ENCODE data around the gene MRAP2. TPM values are rescaled to one million over a fixed set of nuclear protein-coding genes. Genes with fewer than 3 reads are reported as not detected.

Gene MRAP2
- total RNA-seq, 1 experiment from 2014 or later = 4.9 TPM

DNA sequence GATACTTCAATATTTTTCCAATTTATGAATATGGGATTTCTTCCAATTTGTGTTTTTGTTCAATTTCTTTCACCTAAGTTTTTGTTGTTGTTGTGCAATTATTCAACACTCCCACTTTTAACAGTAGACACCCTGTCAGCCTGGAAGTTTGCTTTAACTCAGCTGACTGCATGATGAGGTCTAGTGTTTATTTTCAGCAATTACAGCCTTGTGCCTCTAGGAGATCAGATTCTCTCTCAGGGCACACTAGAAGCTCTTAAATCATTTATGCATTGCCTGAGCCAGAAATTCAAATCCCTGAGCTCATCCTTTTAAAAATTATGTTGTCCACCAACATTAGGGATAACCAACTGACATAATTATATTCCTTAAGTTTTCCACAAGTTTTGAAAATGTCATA lies 85.7 kb downstream of the MRAP2 start:
- no peaks in the 10 kb centered on the region; the same call in 1 of the 2 replicates for H3K4me1 Mint-ChIP-seq
- no peaks in the 10 kb centered on the region; the same call in 1 of the 2 replicates for H3K27me3 Mint-ChIP-seq (ENCODE audit: low read depth)
- CTCF ChIA-PET = no interaction called here
- POLR2A ChIA-PET = no interaction called here
- H3K4me3 Mint-ChIP-seq = no peak overlapping the region
- ATAC-seq (peak; percentile 65), DNase-seq (ENCODE audit: low spot score) (no peak)
- no peak overlapping the region for H3K27ac Mint-ChIP-seq
- H3K9me3 Mint-ChIP-seq = peaks cover 25% of the 10 kb centered on the region
- H3K36me3 Mint-ChIP-seq = peaks cover 8% of the 10 kb centered on the region
- no peak for TF ChIP-seq ZNF317 (CRISPR knock-in tag; IDR thresholded peaks at IDR 0.05; ENCODE audit: borderline replicate concordance, low read depth)
- TF ChIP-seq, protein P1, sequence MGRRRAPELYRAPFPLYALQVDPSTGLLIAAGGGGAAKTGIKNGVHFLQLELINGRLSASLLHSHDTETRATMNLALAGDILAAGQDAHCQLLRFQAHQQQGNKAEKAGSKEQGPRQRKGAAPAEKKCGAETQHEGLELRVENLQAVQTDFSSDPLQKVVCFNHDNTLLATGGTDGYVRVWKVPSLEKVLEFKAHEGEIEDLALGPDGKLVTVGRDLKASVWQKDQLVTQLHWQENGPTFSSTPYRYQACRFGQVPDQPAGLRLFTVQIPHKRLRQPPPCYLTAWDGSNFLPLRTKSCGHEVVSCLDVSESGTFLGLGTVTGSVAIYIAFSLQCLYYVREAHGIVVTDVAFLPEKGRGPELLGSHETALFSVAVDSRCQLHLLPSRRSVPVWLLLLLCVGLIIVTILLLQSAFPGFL (CRISPR knock-in tag; IDR thresholded peaks at IDR 0.05; ENCODE audit: borderline replicate concordance) = no peak
- TF ChIP-seq SMAD3 (CRISPR knock-in tag; IDR thresholded peaks at IDR 0.05; ENCODE audit: borderline replicate concordance) = no peak
- no peak for TF ChIP-seq ZSCAN18 (CRISPR knock-in tag; IDR thresholded peaks at IDR 0.05)
- TF ChIP-seq KAT7 (CRISPR knock-in tag; IDR thresholded peaks at IDR 0.05; ENCODE audit: borderline replicate concordance) = no peak
- no peak for TF ChIP-seq EMX1 (CRISPR knock-in tag; IDR thresholded peaks at IDR 0.05)
- no peak for TF ChIP-seq ZNF423 (CRISPR knock-in tag; IDR thresholded peaks at IDR 0.05)
- TF ChIP-seq USF1 (CRISPR knock-in tag; IDR thresholded peaks at IDR 0.05) = no peak
- TF ChIP-seq JUN (CRISPR knock-in tag; IDR thresholded peaks at IDR 0.05) = no peak
- no peak for TF ChIP-seq AR (CRISPR knock-in tag; IDR thresholded peaks at IDR 0.05)
- TF ChIP-seq FOXK1 (CRISPR knock-in tag; IDR thresholded peaks at IDR 0.05) = no peak

DNA sequence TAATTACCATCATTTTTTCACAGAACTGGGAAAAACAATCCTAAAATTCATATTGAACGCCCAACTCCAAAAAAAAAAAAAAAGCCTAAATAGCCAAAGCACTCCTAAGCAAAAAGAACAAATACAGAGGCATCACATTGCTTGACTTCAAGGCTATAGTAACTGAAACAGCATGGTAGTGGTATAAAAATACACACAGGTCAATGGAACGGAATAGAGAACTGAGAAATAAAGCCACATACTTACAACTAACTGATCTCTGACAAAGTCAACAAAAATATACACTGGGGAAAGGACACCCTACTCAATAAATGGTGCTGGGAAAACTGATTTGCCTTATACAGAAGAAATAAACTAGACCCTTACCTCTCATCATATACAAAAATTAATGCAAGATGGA lies 89.6 kb downstream of the MRAP2 start:
- Mint-ChIP-seq H3K36me3 (peaks cover 20% of the 10 kb centered on the region), H3K4me1 (no peaks in the 10 kb centered on the region; the same call in 1 of the 2 replicates), H3K27ac (no peak overlapping the region), H3K9me3 (0 out of 2 replicates have a peak, but pooled peaks cover 3% of the 10 kb centered on the region), H3K27me3 (ENCODE audit: low read depth) (no peaks in the 10 kb centered on the region), H3K4me3 (no peak overlapping the region)
- ChIA-PET POLR2A (no interaction called here), CTCF (no interaction called here)
- ATAC-seq (no peak), DNase-seq (ENCODE audit: low spot score) (no peak)
- TF ChIP-seq ZMAT4 (CRISPR knock-in tag; IDR thresholded peaks at IDR 0.05) = no peak
- TF ChIP-seq ZSCAN18 (CRISPR knock-in tag; IDR thresholded peaks at IDR 0.05) = no peak
- TF ChIP-seq, protein P2, sequence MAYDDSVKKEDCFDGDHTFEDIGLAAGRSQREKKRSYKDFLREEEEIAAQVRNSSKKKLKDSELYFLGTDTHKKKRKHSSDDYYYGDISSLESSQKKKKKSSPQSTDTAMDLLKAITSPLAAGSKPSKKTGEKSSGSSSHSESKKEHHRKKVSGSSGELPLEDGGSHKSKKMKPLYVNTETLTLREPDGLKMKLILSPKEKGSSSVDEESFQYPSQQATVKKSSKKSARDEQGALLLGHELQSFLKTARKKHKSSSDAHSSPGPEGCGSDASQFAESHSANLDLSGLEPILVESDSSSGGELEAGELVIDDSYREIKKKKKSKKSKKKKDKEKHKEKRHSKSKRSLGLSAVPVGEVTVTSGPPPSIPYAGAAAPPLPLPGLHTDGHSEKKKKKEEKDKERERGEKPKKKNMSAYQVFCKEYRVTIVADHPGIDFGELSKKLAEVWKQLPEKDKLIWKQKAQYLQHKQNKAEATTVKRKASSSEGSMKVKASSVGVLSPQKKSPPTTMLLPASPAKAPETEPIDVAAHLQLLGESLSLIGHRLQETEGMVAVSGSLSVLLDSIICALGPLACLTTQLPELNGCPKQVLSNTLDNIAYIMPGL (CRISPR knock-in tag; IDR thresholded peaks at IDR 0.05) = no peak
- TF ChIP-seq, protein P3, sequence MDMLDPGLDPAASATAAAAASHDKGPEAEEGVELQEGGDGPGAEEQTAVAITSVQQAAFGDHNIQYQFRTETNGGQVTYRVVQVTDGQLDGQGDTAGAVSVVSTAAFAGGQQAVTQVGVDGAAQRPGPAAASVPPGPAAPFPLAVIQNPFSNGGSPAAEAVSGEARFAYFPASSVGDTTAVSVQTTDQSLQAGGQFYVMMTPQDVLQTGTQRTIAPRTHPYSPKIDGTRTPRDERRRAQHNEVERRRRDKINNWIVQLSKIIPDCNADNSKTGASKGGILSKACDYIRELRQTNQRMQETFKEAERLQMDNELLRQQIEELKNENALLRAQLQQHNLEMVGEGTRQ (CRISPR knock-in tag; IDR thresholded peaks at IDR 0.05) = no peak
- TF ChIP-seq AR (CRISPR knock-in tag; IDR thresholded peaks at IDR 0.05) = no peak
- TF ChIP-seq CTCF (IDR thresholded peaks at IDR 0.05) = no peak
- no peak for TF ChIP-seq MAX (CRISPR knock-in tag; IDR thresholded peaks at IDR 0.05)
- TF ChIP-seq SP1 (CRISPR knock-in tag; conservative IDR thresholded peaks at IDR 0.05) = no peak

All from WTC11 (cell line).